Measurements from ENCODE around the gene SLC35A1. TPM values are rescaled to one million over a fixed set of nuclear protein-coding genes. Genes with fewer than 3 reads are reported as not detected.

The SLC35A1 gene
- total RNA-seq: 39.2 TPM
- polyA plus RNA-seq: 28.5 TPM

GRCh38 chr6:87472525-87473418, at the start of gene SLC35A1:
SLC35A1 (plus strand) TSS chr6:87472974; CDS start chr6:87473004, 30 bp downstream.
- peak; percentile 54 for DNase-seq (ENCODE audit: extremely low spot score)
- no peaks in the 10 kb centered on the region for H3K36me3 ChIP-seq (ENCODE audit: insufficient read depth)
- H3K4me3 ChIP-seq (ENCODE audit: low read depth, low read length): peak within 1 kb of the TSS; percentile 70
- H3K27ac ChIP-seq (ENCODE audit: low read depth): peak within 1 kb of the TSS; percentile 85
- no peaks in the 10 kb centered on the region for H3K4me1 ChIP-seq (ENCODE audit: insufficient read depth)
- WGBS: under 1% methylated on average over 70 of the region's 70 CpGs

GRCh38 chr6:87426789-87427188, 46.0 kb upstream of the SLC35A1 start:
- H3K4me3 ChIP-seq (ENCODE audit: low read depth, low read length): no peak overlapping the region
- DNase-seq (ENCODE audit: extremely low spot score): no peak
- H3K4me1 ChIP-seq (ENCODE audit: insufficient read depth): no peaks in the 10 kb centered on the region
- 97% methylated on average over 4 of the region's 4 CpGs for WGBS
- no peak overlapping the region for H3K27ac ChIP-seq (ENCODE audit: low read depth)
- no peaks in the 10 kb centered on the region for H3K36me3 ChIP-seq (ENCODE audit: insufficient read depth)

- no peak overlapping the region for H3K27ac ChIP-seq (ENCODE audit: low read depth)
- 60% methylated on average over 3 of the region's 3 CpGs for WGBS
Measured at GRCh38 chr6:87430499-87430898, 42.3 kb upstream of the SLC35A1 start.

GRCh38 chr6:87431263-87431662, 41.5 kb upstream of the SLC35A1 start:
- 83% methylated on average over 5 of the region's 5 CpGs for WGBS
- Histone ChIP-seq H3K4me1 (ENCODE audit: insufficient read depth) (no peaks in the 10 kb centered on the region), H3K27ac (ENCODE audit: low read depth) (no peak overlapping the region), H3K36me3 (ENCODE audit: insufficient read depth) (no peaks in the 10 kb centered on the region), H3K4me3 (ENCODE audit: low read depth, low read length) (no peak overlapping the region)
- DNase-seq (ENCODE audit: extremely low spot score): no peak

More at GRCh38 chr6:87430499-87430898, 42.3 kb upstream of the SLC35A1 start:
- no peak for DNase-seq (ENCODE audit: extremely low spot score)
- no peaks in the 10 kb centered on the region for H3K4me1 ChIP-seq (ENCODE audit: insufficient read depth)
- H3K4me3 ChIP-seq (ENCODE audit: low read depth, low read length): no peak overlapping the region
- no peaks in the 10 kb centered on the region for H3K36me3 ChIP-seq (ENCODE audit: insufficient read depth)

GRCh38 chr6:87436435-87436834, 36.3 kb upstream of the SLC35A1 start:
- H3K36me3 ChIP-seq (ENCODE audit: insufficient read depth): no peaks in the 10 kb centered on the region
- WGBS: 9% methylated on average over 4 of the region's 4 CpGs
- DNase-seq (ENCODE audit: extremely low spot score): no peak
- H3K4me3 ChIP-seq (ENCODE audit: low read depth, low read length): no peak overlapping the region
- H3K4me1 ChIP-seq (ENCODE audit: insufficient read depth): no peaks in the 10 kb centered on the region
- H3K27ac ChIP-seq (ENCODE audit: low read depth): no peak overlapping the region

GRCh38 chr6:87441711-87442110, 31.1 kb upstream of the SLC35A1 start:
- WGBS: 81% methylated on average over 5 of the region's 5 CpGs

GRCh38 chr6:87444362-87444761, 28.4 kb upstream of the SLC35A1 start:
- no peak for DNase-seq (ENCODE audit: extremely low spot score)
- Histone ChIP-seq H3K4me3 (ENCODE audit: low read depth, low read length) (no peak overlapping the region), H3K4me1 (ENCODE audit: insufficient read depth) (no peaks in the 10 kb centered on the region), H3K36me3 (ENCODE audit: insufficient read depth) (no peaks in the 10 kb centered on the region), H3K27ac (ENCODE audit: low read depth) (no peak overlapping the region)
- 95% methylated on average over 2 of the region's 2 CpGs for WGBS

More at GRCh38 chr6:87441711-87442110, 31.1 kb upstream of the SLC35A1 start:
- H3K36me3 ChIP-seq (ENCODE audit: insufficient read depth): no peaks in the 10 kb centered on the region
- H3K27ac ChIP-seq (ENCODE audit: low read depth): no peak overlapping the region
- H3K4me3 ChIP-seq (ENCODE audit: low read depth, low read length): no peak overlapping the region
- DNase-seq (ENCODE audit: extremely low spot score): no peak
- H3K4me1 ChIP-seq (ENCODE audit: insufficient read depth): no peaks in the 10 kb centered on the region

- WGBS: 64% methylated on average over 2 of the region's 2 CpGs
- Histone ChIP-seq H3K4me1 (ENCODE audit: insufficient read depth) (no peaks in the 10 kb centered on the region), H3K36me3 (ENCODE audit: insufficient read depth) (no peaks in the 10 kb centered on the region), H3K27ac (ENCODE audit: low read depth) (no peak overlapping the region), H3K4me3 (ENCODE audit: low read depth, low read length) (no peak overlapping the region)
- DNase-seq (ENCODE audit: extremely low spot score): no peak
Measured at GRCh38 chr6:87465051-87465450, 7.7 kb upstream of the SLC35A1 start.

GRCh38 chr6:87473419-87473903, 687 bp downstream of the SLC35A1 start:
- H3K36me3 ChIP-seq (ENCODE audit: insufficient read depth): no peaks in the 10 kb centered on the region
- peak overlapping the region; percentile 70 for H3K4me3 ChIP-seq (ENCODE audit: low read depth, low read length)
- H3K4me1 ChIP-seq (ENCODE audit: insufficient read depth): no peaks in the 10 kb centered on the region
- peak overlapping the region; percentile 85 for H3K27ac ChIP-seq (ENCODE audit: low read depth)
- WGBS: 1% methylated on average over 15 of the region's 15 CpGs
- peak; percentile 15 for DNase-seq (ENCODE audit: extremely low spot score)

- H3K36me3 ChIP-seq (ENCODE audit: insufficient read depth): no peaks in the 10 kb centered on the region
- no peak overlapping the region for H3K27ac ChIP-seq (ENCODE audit: low read depth)
- no peak overlapping the region for H3K4me3 ChIP-seq (ENCODE audit: low read depth, low read length)
- DNase-seq (ENCODE audit: extremely low spot score): no peak
- no peaks in the 10 kb centered on the region for H3K4me1 ChIP-seq (ENCODE audit: insufficient read depth)
- WGBS: 88% methylated on average over 3 of the region's 3 CpGs
Measured at GRCh38 chr6:87481931-87482330, 9.2 kb downstream of the SLC35A1 start.

GRCh38 chr6:87482366-87482765, 9.6 kb downstream of the SLC35A1 start:
- no peaks in the 10 kb centered on the region for H3K36me3 ChIP-seq (ENCODE audit: insufficient read depth)
- H3K4me3 ChIP-seq (ENCODE audit: low read depth, low read length): no peak overlapping the region
- no peaks in the 10 kb centered on the region for H3K4me1 ChIP-seq (ENCODE audit: insufficient read depth)
- DNase-seq (ENCODE audit: extremely low spot score): no peak
- 80% methylated on average over 4 of the region's 4 CpGs for WGBS
- no peak overlapping the region for H3K27ac ChIP-seq (ENCODE audit: low read depth)

- Histone ChIP-seq H3K4me1 (ENCODE audit: insufficient read depth) (no peaks in the 10 kb centered on the region), H3K4me3 (ENCODE audit: low read depth, low read length) (no peak overlapping the region), H3K36me3 (ENCODE audit: insufficient read depth) (no peaks in the 10 kb centered on the region), H3K27ac (ENCODE audit: low read depth) (no peak overlapping the region)
- no peak for DNase-seq (ENCODE audit: extremely low spot score)
- WGBS: 70% methylated on average over 9 of the region's 9 CpGs
Measured at GRCh38 chr6:87483929-87484328, 11.2 kb downstream of the SLC35A1 start.

- DNase-seq (ENCODE audit: extremely low spot score): no peak
- no peak overlapping the region for H3K4me3 ChIP-seq (ENCODE audit: low read depth, low read length)
- H3K36me3 ChIP-seq (ENCODE audit: insufficient read depth): no peaks in the 10 kb centered on the region
- no peaks in the 10 kb centered on the region for H3K4me1 ChIP-seq (ENCODE audit: insufficient read depth)
- no peak overlapping the region for H3K27ac ChIP-seq (ENCODE audit: low read depth)
- WGBS: 92% methylated on average over 7 of the region's 7 CpGs
Measured at GRCh38 chr6:87484491-87484890, 11.7 kb downstream of the SLC35A1 start.

GRCh38 chr6:87487555-87487954, 14.8 kb downstream of the SLC35A1 start:
- Histone ChIP-seq H3K4me3 (ENCODE audit: low read depth, low read length) (no peak overlapping the region), H3K4me1 (ENCODE audit: insufficient read depth) (no peaks in the 10 kb centered on the region), H3K27ac (ENCODE audit: low read depth) (no peak overlapping the region), H3K36me3 (ENCODE audit: insufficient read depth) (peaks cover 1% of the 10 kb centered on the region)
- 77% methylated on average over 4 of the region's 4 CpGs for WGBS
- no peak for DNase-seq (ENCODE audit: extremely low spot score)
